Stomach (tissue), 9 donors: ENCODE data around the gene YAF2. TPM values are rescaled to one million over a fixed set of nuclear protein-coding genes. Genes with fewer than 3 reads are reported as not detected.

Source experiments
- DNase-seq, 2 donors: peaks; one replicate each; pipeline versions ENCODE4 v3.0.0 to v3.0.0-alpha.2; 2013 to 2019
- H3K27ac ChIP-seq, 5 donors: fragments of 200-600 bp in 4 of 5; sonication (generic) in 4 of 5; one replicate each; pipeline ENCODE4 v1.5.1; 2013 to 2019; ENCODE audit warnings: mild to moderate bottlenecking in 1 of 5, moderate library complexity in 1 of 5
- H3K27me3 ChIP-seq, 3 donors: fragments of 200-600 bp; sonication (generic); one replicate each; pipeline ENCODE4 v1.5.1; 2017 to 2019; ENCODE audit warnings: mixed run types in 1 of 3
- H3K36me3 ChIP-seq, 4 donors: fragments of 200-600 bp; sonication (generic); 1 replicate in 3 of 4; 2 replicates in 1 of 4; pipeline ENCODE4 v1.5.1; 2016 to 2019
- H3K4me1 ChIP-seq, 4 donors: fragments of 200-600 bp; sonication (generic); one replicate each; pipeline ENCODE4 v1.5.1; 2016 to 2019
- H3K4me3 ChIP-seq, 4 donors: fragments of 200-600 bp; sonication (generic) in 3 of 4; one replicate each; pipeline ENCODE4 v1.5.1; 2016 to 2019; ENCODE audit warnings: mild to moderate bottlenecking in 1 of 4
- H3K9me3 ChIP-seq, 4 donors: fragments of 200-600 bp; sonication (generic); one replicate each; pipeline ENCODE4 v1.5.1; 2016 to 2019
- CTCF ChIP-seq, 7 experiments: fragments of 450-650 bp in 4 of 7; fragments of 200-600 bp in 3 of 7; sonication (generic) in 3 of 7; IDR thresholded peaks; one replicate each; pipeline ENCODE4 v1.5.1; 2016 to 2019; ENCODE audit warnings: antibody characterized with exemption in 7 of 7, control low read depth in 2 of 7, mild to moderate bottlenecking in 1 of 7
- EP300 ChIP-seq: sonication (generic); formaldehyde crosslinking; IDR thresholded peaks from one replicate; pipeline ENCODE4 v1.6.1; 2017; ENCODE audit warnings: antibody characterized with exemption
- POLR2A ChIP-seq, 4 donors: fragments of 450-650 bp; IDR thresholded peaks; one replicate each; pipeline ENCODE4 v1.6.1; 2016; ENCODE audit warnings: antibody characterized with exemption in 4 of 4, control low read depth in 2 of 4, mild to moderate bottlenecking in 1 of 4, moderate library complexity in 1 of 4
- POLR2AphosphoS5 ChIP-seq, 3 donors: sonication (generic); formaldehyde crosslinking; IDR thresholded peaks; one replicate each; pipeline ENCODE4 v1.6.1; 2016; ENCODE audit warnings: antibody characterized with exemption in 3 of 3
- WGBS, 5 donors: extraction: QIAGEN DNeasy Blood & Tissue Kit in 3 of 5; methylation state at CpG; one replicate each; pipeline versions ENCODE4 v1.1.5 to v1.1.7; 2013 to 2018; 5-methylcytosine and 5-hydroxymethylcytosine counted together
- intact Hi-C: fragments of 100-400 bp; cut with DNase I; formaldehyde crosslinking; loops from one replicate; pipeline ENCODE4 v1.15.1; 2023; ENCODE audit warnings: low total_unique reads
- polyA plus RNA-seq, 3 donors: library from polyadenylated mRNA; stranded (reverse); fragments of 200-250 nt; gene quantifications; one replicate each; pipeline ENCODE4 v1.2.3, GENCODE V29; 2013
- total RNA-seq, 5 donors: library from RNA; depleted of rRNA; stranded (reverse); fragments of >200 nt; gene quantifications; one replicate each; pipeline versions ENCODE4 v1.1.0 to v1.2.3, GENCODE V29; 2014 to 2016
- donor health status: healthy with polysubstance abuse.
- donor health status: Bipolar disorder and iron deficiency.
- donor health status: healthy.

Gene YAF2
- total and polyA plus RNA-seq, 8 donors: 8.7 to 91.0 (median 36.6) TPM

GRCh38 chr12:42201063-42201462 lies 37.0 kb downstream of the YAF2 start:
- Histone ChIP-seq H3K4me1 (no peaks in the 10 kb centered on the region), H3K27me3 (no peaks in the 10 kb centered on the region), H3K9me3 (no peaks in the 10 kb centered on the region), H3K36me3 (peaks cover 3 to 43% (median 34%) of the 10 kb centered on the region in 4 donors), H3K4me3 (no peak overlapping the region), H3K27ac (no peak overlapping the region)
- DNase-seq: no peak
- intact Hi-C loops: no loop called here
- whole genome bisulfite sequencing, 5 donors: 82 to 94% (median 90%) methylated on average over 2 of the region's 2 CpGs
- TF ChIP-seq POLR2AphosphoS5 (IDR thresholded peaks at IDR 0.05) (no peak), CTCF (IDR thresholded peaks at IDR 0.05) (no peak), EP300 (no peak), POLR2A (IDR thresholded peaks at IDR 0.05) (no peak)

GRCh38 chr12:42199007-42199406 lies 39.0 kb downstream of the YAF2 start:
- Histone ChIP-seq H3K27me3 (no peaks in the 10 kb centered on the region), H3K4me1 (no peaks in the 10 kb centered on the region), H3K36me3 (peaks cover 3 to 37% (median 35%) of the 10 kb centered on the region in 4 donors), H3K27ac (no peak overlapping the region), H3K4me3 (no peak overlapping the region), H3K9me3 (no peaks in the 10 kb centered on the region)
- intact Hi-C loops: no loop called here
- DNase-seq: no peak
- TF ChIP-seq POLR2AphosphoS5 (IDR thresholded peaks at IDR 0.05) (no peak), POLR2A (IDR thresholded peaks at IDR 0.05) (no peak)

GRCh38 chr12:42196723-42197603 lies 41.1 kb downstream of the YAF2 start:
- no peaks in the 10 kb centered on the region for H3K27me3 ChIP-seq
- DNase-seq: no peak
- H3K4me1 ChIP-seq: no peaks in the 10 kb centered on the region
- no peaks in the 10 kb centered on the region for H3K9me3 ChIP-seq
- intact Hi-C loops: no loop called here
- peaks cover 3 to 55% (median 46%) of the 10 kb centered on the region in 4 donors for H3K36me3 ChIP-seq
- no peak overlapping the region for H3K4me3 ChIP-seq
- no peak for TF ChIP-seq POLR2A (IDR thresholded peaks at IDR 0.05)
- no peak for TF ChIP-seq CTCF (IDR thresholded peaks at IDR 0.05)
- TF ChIP-seq EP300: no peak
- no peak for TF ChIP-seq POLR2AphosphoS5 (IDR thresholded peaks at IDR 0.05)
- 89 to 95% (median 92%) methylated on average over 7 of the region's 7 CpGs for WGBS, 5 donors
- no peak overlapping the region for H3K27ac ChIP-seq

- 93 to 98% (median 95%) methylated on average over 6 of the region's 6 CpGs for WGBS, 5 donors
- TF ChIP-seq POLR2AphosphoS5 (IDR thresholded peaks at IDR 0.05) (no peak), CTCF (IDR thresholded peaks at IDR 0.05) (no peak), POLR2A (IDR thresholded peaks at IDR 0.05) (no peak), EP300 (no peak)
These were observed 45.4 kb downstream of the YAF2 start for GRCh38 chr12:42192686-42193085.

GRCh38 chr12:42192258-42192657 lies 45.8 kb downstream of the YAF2 start:
- no peaks in the 10 kb centered on the region for H3K4me1 ChIP-seq
- H3K36me3 ChIP-seq: peaks cover 2 to 46% (median 31%) of the 10 kb centered on the region in 4 donors
- 94 to 100% (median 100%) methylated on average over 1 of the region's 1 CpG for WGBS, 5 donors
- no peaks in the 10 kb centered on the region for H3K27me3 ChIP-seq
- no peak overlapping the region for H3K27ac ChIP-seq
- no peaks in the 10 kb centered on the region for H3K9me3 ChIP-seq
- TF ChIP-seq POLR2A (IDR thresholded peaks at IDR 0.05) (no peak), EP300 (no peak), POLR2AphosphoS5 (IDR thresholded peaks at IDR 0.05) (no peak), CTCF (IDR thresholded peaks at IDR 0.05) (no peak)
- no peak for DNase-seq
- H3K4me3 ChIP-seq: no peak overlapping the region
- intact Hi-C loops: no loop called here

More at GRCh38 chr12:42192686-42193085, 45.4 kb downstream of the YAF2 start:
- H3K9me3 ChIP-seq: no peaks in the 10 kb centered on the region
- no peaks in the 10 kb centered on the region for H3K4me1 ChIP-seq
- H3K27me3 ChIP-seq: no peaks in the 10 kb centered on the region
- no peak for DNase-seq
- peaks cover 3 to 48% (median 35%) of the 10 kb centered on the region in 4 donors for H3K36me3 ChIP-seq
- H3K27ac ChIP-seq: no peak overlapping the region
- intact Hi-C loops: no loop called here
- no peak overlapping the region for H3K4me3 ChIP-seq
